ENCODE data around the gene CBR4.

CBR4 gene

GRCh38 chr4:168981460-168981859 lies 28.6 kb downstream of the CBR4 start:
- no peak for TF ChIP-seq FOXP2 (optimal IDR thresholded peaks at IDR 0.05; ENCODE audit: borderline replicate concordance, extremely low read depth, extremely low read length, insufficient read depth)

- no peak for TF ChIP-seq REST (IDR thresholded peaks at IDR 0.05; ENCODE audit: insufficient read depth in 1 of 2, low read depth in 2 of 2, low read length in 2 of 2)
- TF ChIP-seq SIN3A (IDR thresholded peaks at IDR 0.05; ENCODE audit: borderline replicate concordance, insufficient read depth, low read length), result no peak
- TF ChIP-seq POLR2AphosphoS5 (IDR thresholded peaks at IDR 0.05; ENCODE audit: low read depth, low read length), result no peak
- no peak for TF ChIP-seq TAF1 (IDR thresholded peaks at IDR 0.05; ENCODE audit: borderline replicate concordance, insufficient read depth, low read length)
- TF ChIP-seq FOXP2 (optimal IDR thresholded peaks at IDR 0.05; ENCODE audit: borderline replicate concordance, extremely low read depth, extremely low read length, insufficient read depth), result no peak
These were observed 30.7 kb downstream of the CBR4 start for GRCh38 chr4:168979338-168979737.

- no peak for TF ChIP-seq REST (IDR thresholded peaks at IDR 0.05; ENCODE audit: insufficient read depth in 1 of 2, low read depth in 2 of 2, low read length in 2 of 2)
- no peak for TF ChIP-seq FOXP2 (optimal IDR thresholded peaks at IDR 0.05; ENCODE audit: borderline replicate concordance, extremely low read depth, extremely low read length, insufficient read depth)
- no peak for TF ChIP-seq SIN3A (IDR thresholded peaks at IDR 0.05; ENCODE audit: borderline replicate concordance, insufficient read depth, low read length)
- no peak for TF ChIP-seq POLR2AphosphoS5 (IDR thresholded peaks at IDR 0.05; ENCODE audit: low read depth, low read length)
- no peak for TF ChIP-seq TAF1 (IDR thresholded peaks at IDR 0.05; ENCODE audit: borderline replicate concordance, insufficient read depth, low read length)
These were observed 31.9 kb downstream of the CBR4 start for GRCh38 chr4:168978001-168978700.

GRCh38 chr4:168972596-168972995 lies 37.5 kb downstream of the CBR4 start:
- TF ChIP-seq REST (IDR thresholded peaks at IDR 0.05; ENCODE audit: insufficient read depth in 1 of 2, low read depth in 2 of 2, low read length in 2 of 2), result no peak
- no peak for TF ChIP-seq TAF1 (IDR thresholded peaks at IDR 0.05; ENCODE audit: borderline replicate concordance, insufficient read depth, low read length)
- TF ChIP-seq FOXP2 (optimal IDR thresholded peaks at IDR 0.05; ENCODE audit: borderline replicate concordance, extremely low read depth, extremely low read length, insufficient read depth), result no peak
- no peak for TF ChIP-seq SIN3A (IDR thresholded peaks at IDR 0.05; ENCODE audit: borderline replicate concordance, insufficient read depth, low read length)
- no peak for TF ChIP-seq POLR2AphosphoS5 (IDR thresholded peaks at IDR 0.05; ENCODE audit: low read depth, low read length)

GRCh38 chr4:168960716-168961115 lies 49.3 kb downstream of the CBR4 start:
- TF ChIP-seq SIN3A (IDR thresholded peaks at IDR 0.05; ENCODE audit: borderline replicate concordance, insufficient read depth, low read length) (no peak), POLR2AphosphoS5 (IDR thresholded peaks at IDR 0.05; ENCODE audit: low read depth, low read length) (no peak), TAF1 (IDR thresholded peaks at IDR 0.05; ENCODE audit: borderline replicate concordance, insufficient read depth, low read length) (no peak), REST (IDR thresholded peaks at IDR 0.05; ENCODE audit: insufficient read depth in 1 of 2, low read depth in 2 of 2, low read length in 2 of 2) (no peak), FOXP2 (optimal IDR thresholded peaks at IDR 0.05; ENCODE audit: borderline replicate concordance, extremely low read depth, extremely low read length, insufficient read depth) (no peak)
